ENCODE results near the gene PXN.
"Not testable (repeated sequence)": the region's sequence is repeated elsewhere in the genome, so short reads cannot be mapped to it uniquely, and the experiment has no call there.

- not testable (repeated sequence) for TF ChIP-seq CTCF, POLR2A (IDR thresholded peaks at IDR 0.05)
Observed at GRCh38 chr12:120196817-120197541, 68.6 kb downstream of the PXN start.
